ENCODE data around the gene AFP.

The AFP gene

GRCh38 chr4:73415807-73416238, 20.2 kb upstream of the AFP start:
- no peak for DNase-seq

DNA sequence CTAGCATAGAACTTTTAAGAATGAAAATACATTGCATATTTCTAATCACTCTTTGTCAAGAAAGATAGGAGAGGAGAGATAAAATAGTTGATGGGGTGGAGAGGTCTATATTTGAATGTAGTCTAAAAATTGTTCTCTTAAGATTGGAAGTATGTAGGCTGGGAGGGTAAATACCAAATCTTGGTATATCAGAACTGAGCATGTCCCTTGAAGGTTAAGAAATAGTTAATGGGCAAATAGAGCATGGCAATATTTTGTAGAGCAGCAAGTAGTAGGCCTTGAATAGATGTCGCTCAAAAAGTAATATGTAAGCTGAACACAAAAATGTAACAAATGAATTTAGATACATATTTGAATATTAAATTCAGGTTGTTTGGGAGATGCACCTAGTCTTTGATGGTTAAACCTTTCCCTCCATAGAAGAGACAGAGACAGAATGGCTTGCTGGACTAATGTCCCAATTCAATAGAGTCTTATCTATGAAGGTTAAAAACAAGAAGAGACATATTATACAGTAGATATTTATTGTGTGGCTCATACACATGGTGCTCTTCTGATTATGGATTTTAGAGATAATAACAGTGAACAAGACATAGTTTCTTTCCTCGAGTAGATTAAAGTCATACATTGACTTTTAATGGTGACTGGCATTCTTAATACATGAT, 19.5 kb upstream of the AFP start:
- DNase-seq = no peak

- DNase-seq = no peak
Observed at GRCh38 chr4:73417342-73417741, 18.7 kb upstream of the AFP start.

- DNase-seq = no peak
Observed at GRCh38 chr4:73417973-73418372, 18.0 kb upstream of the AFP start.

DNA sequence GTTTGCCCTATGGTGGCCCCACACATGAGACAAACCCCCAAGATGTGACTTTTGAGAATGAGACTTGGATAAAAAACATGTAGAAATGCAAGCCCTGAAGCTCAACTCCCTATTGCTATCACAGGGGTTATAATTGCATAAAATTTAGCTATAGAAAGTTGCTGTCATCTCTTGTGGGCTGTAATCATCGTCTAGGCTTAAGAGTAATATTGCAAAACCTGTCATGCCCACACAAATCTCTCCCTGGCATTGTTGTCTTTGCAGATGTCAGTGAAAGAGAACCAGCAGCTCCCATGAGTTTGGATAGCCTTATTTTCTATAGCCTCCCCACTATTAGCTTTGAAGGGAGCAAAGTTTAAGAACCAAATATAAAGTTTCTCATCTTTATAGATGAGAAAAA, 17.3 kb upstream of the AFP start:
- DNase-seq = no peak

DNA sequence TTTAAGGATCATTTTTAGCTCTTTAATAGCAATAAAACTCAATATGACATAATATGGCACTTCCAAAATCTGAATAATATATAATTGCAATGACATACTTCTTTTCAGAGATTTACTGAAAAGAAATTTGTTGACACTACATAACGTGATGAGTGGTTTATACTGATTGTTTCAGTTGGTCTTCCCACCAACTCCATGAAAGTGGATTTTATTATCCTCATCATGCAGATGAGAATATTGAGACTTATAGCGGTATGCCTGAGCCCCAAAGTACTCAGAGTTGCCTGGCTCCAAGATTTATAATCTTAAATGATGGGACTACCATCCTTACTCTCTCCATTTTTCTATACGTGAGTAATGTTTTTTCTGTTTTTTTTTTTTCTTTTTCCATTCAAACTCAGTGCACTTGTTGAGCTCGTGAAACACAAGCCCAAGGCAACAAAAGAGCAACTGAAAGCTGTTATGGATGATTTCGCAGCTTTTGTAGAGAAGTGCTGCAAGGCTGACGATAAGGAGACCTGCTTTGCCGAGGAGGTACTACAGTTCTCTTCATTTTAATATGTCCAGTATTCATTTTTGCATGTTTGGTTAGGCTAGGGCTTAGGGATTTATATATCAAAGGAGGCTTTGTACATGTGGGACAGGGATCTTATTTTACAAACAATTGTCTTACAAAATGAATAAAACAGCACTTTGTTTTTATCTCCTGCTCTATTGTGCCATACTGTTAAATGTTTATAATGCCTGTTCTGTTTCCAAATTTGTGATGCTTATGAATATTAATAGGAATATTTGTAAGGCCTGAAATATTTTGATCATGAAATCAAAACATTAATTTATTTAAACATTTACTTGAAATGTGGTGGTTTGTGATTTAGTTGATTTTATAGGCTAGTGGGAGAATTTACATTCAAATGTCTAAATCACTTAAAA, 16.6 kb upstream of the AFP start:
- no peak for DNase-seq

DNA sequence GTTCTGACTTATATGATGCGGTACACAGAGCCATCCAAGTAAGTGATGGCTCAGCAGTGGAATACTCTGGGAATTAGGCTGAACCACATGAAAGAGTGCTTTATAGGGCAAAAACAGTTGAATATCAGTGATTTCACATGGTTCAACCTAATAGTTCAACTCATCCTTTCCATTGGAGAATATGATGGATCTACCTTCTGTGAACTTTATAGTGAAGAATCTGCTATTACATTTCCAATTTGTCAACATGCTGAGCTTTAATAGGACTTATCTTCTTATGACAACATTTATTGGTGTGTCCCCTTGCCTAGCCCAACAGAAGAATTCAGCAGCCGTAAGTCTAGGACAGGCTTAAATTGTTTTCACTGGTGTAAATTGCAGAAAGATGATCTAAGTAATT, 15.4 kb upstream of the AFP start:
- DNase-seq = no peak

DNA sequence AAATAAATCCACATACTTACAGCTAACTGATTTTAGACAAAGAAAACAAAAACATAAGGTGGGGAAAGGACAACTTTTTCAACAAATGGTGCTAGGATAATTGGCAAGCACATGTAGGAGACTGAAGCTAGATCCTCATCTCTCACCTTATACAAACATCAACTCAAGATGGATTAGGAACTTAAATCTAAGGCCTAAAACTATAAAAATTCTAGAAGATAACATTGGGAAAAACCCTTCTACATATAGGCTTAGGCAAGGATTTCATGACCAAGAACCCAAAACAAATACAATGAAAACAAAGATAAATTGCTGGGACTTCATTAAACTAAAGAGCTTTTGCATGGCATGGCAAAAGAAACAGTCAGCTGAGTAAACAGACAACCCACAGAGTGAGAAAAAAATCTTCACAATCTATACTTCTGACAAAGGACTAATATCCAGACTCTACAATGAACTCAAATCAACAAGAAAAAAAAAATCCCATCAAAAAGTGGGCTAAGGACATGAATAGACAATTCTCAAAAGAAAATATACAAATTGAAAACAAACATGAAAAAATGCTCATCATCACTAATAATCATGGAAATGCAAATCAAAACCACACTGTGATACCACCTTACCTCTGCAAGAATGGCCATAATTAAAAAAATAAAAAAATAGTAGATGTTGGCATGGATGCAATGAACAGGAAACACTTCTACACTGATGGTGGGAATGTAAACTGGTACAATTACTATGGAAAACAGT, 14.1 kb upstream of the AFP start:
- no peak for DNase-seq

- DNase-seq = no peak
Observed at GRCh38 chr4:73422458-73422752, 13.6 kb upstream of the AFP start.

DNA sequence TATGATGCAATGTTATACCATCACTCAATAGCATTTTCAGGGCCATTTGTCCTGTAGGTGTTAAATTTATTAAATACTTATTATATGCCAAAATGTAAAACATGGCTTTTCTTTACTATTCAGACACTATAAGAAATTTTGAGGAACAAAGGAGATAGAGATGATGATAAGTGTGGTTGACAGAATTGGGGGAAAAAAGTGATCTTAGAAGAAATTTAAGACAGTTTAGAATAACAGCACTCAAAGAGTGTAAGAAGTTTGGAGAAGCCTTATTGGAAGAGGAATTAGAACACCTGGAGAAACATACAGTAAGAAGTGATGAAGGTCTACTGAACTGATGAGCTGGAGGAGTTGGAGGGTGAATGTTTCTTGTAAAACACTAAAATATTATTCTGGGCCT, 12.8 kb upstream of the AFP start:
- DNase-seq = no peak

- DNase-seq = no peak
Observed at GRCh38 chr4:73426666-73427065, 9.4 kb upstream of the AFP start.

GRCh38 chr4:73429118-73429517, 6.9 kb upstream of the AFP start:
- DNase-seq = no peak

DNA sequence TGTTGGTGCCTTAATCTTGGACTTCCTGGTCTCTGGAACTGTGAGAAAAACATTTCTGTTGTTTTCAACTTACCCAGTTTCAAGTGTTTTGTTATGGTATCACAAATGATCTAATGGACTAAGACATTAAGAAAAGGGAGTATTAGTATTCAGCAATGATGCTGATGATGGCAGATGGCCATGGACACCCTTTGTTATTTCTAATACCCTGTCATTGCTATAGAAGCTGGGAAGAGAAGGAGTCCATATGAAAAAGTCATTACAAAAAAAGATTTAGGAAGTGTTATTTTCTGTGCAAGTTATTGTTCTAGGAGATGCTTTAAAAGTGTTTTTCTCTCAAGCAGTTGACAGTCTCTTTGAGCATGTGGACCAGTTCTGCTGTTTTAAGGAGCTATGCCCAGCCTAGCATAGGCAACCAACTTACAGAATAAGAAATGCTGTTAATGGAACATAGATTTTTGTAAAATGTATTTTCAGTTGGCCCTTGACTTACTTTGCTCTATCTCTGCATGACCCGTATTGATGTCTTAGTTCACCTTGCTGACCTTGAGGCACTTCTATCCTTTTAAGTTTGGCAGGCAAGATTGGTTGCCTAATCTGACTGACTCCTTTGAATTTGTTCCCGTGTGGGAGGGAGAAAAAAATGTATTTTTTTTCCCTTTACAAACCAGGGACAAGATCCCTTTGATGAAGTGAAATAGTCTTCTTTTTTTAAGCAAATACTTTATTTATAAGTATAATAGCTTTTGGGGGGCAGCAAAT, 6.0 kb upstream of the AFP start:
- DNase-seq = no peak

GRCh38 chr4:73431813-73432168, 4.2 kb upstream of the AFP start:
- no peak for DNase-seq

- DNase-seq = no peak
Observed at GRCh38 chr4:73432169-73433000, 3.6 kb upstream of the AFP start.

- no peak for DNase-seq
Observed at GRCh38 chr4:73433140-73433539, 2.9 kb upstream of the AFP start.

GRCh38 chr4:73434311-73434710, 1.7 kb upstream of the AFP start:
- DNase-seq = no peak

DNA sequence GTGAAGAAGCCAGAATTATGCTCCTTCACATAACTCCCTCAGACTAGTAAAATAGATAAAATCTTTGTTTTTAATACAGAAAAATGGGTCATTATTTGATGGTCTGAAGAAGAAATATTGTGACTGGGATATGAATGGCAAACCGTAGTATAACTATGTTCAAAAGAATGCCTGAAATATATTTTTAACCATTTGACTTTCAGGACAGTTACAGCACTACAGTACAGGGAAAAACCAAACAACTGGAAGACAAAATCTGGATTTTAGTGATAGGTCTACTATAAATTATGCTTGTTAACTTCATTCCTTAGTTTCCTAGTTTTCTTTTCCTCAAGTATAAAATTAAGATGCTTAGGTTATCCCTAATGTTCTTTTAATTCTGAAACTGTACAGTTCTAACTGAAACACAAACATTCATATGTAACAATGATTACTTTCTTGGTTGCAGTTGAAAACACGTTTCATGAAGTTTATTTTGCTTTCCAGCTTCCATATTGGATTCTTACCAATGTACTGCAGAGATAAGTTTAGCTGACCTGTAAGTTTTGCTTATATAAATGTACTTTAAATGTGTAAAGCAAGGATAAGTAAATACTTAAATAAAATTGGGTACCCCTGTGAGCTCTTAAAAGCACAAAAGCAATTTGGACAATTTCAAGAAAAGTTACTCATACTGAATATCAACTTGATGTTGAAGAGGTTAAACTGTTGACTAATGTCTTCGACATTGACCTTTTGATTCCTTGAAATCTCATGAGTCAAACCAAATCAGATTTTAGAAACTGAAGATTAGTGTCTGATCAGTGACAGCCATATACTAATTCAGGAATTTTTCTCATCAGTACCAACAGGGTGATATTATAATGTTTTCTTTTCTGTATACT, 895 bp downstream of the AFP start:
- no peak for DNase-seq

- no peak for DNase-seq
Observed at GRCh38 chr4:73437558-73437956, 1.5 kb downstream of the AFP start.

GRCh38 chr4:73438048-73438447, 2.0 kb downstream of the AFP start:
- no peak for DNase-seq

DNA sequence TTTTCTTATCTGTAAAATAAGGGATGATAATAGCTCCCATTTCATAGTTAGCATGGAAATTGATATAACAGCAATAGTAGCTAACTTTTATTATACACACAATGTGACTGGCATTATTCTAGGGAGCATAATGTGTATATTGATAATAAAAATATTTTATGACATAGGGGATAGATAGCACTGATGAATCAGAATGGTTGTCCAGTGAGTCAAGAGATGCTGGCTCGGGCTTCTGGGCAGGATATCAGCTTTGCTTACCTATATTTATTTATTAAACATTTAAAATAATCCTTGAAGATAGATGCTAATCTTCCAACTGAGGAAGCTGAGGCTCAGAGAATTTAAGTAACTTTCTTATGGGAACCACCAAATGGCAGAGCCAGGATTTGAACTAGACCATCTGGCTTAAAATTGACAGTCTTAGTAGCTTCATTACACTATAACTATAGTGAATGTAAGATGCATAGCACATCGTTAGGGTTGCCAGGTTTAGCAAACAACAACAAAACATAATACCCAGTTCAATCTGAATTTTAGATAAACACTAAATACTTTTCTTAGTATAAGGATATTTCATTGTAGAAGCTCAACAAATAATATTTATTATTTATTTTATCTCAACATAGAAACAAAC, 2.7 kb downstream of the AFP start:
- DNase-seq = no peak

All from activated T-cell treated with anti-CD3 and anti-CD28 coated beads for 4 hours (primary cell).